H9 (cell line): ENCODE data around the gene RAD23B. TPM values are rescaled to one million over a fixed set of nuclear protein-coding genes. Genes with fewer than 3 reads are reported as not detected.
A peak's percentile ranks its signal among the peaks of the same experiment; 100 is the strongest.

Experiments used
- DNase-seq: peaks from one replicate; pipeline ENCODE4 v3.0.0-alpha.2; 2017
- H2AFZ ChIP-seq: one replicate; pipeline ENCODE4 v1.6.1; 2013; ENCODE audit warnings: mild to moderate bottlenecking, low read length, control low read depth, moderate library complexity
- H2AK5ac ChIP-seq: 2 replicates; pipeline ENCODE4 v1.6.1; 2013; ENCODE audit warnings: low read length, control low read depth, mixed read lengths; ENCODE audit not compliant: insufficient read length
- H2BK120ac ChIP-seq: one replicate; pipeline ENCODE4 v1.6.1; 2013; ENCODE audit warnings: low read depth, mild to moderate bottlenecking, low read length, control low read depth, inconsistent platforms; ENCODE audit not compliant: poor library complexity, severe bottlenecking
- H2BK12ac ChIP-seq: 2 replicates; pipeline ENCODE4 v1.6.1; 2013; ENCODE audit warnings: low read length, control low read depth, mixed read lengths, low read depth; ENCODE audit not compliant: insufficient read length
- H2BK15ac ChIP-seq: 2 replicates; pipeline ENCODE4 v1.6.1; 2013; ENCODE audit warnings: low read depth, low read length, control low read depth
- H2BK20ac ChIP-seq: one replicate; pipeline ENCODE4 v1.6.1; 2013; ENCODE audit warnings: low read depth, mild to moderate bottlenecking, low read length, control low read depth, inconsistent platforms; ENCODE audit not compliant: poor library complexity, severe bottlenecking
- H2BK5ac ChIP-seq: 2 replicates; pipeline ENCODE4 v1.6.1; 2013; ENCODE audit warnings: low read length, control low read depth, mixed read lengths; ENCODE audit not compliant: insufficient read length
- H3K14ac ChIP-seq: 2 replicates; pipeline ENCODE4 v1.6.1; 2013; ENCODE audit warnings: low read length, control low read depth; ENCODE audit not compliant: insufficient read depth
- H3K18ac ChIP-seq: 2 replicates; pipeline ENCODE4 v1.6.1; 2013; ENCODE audit warnings: low read depth, mild to moderate bottlenecking, mixed read lengths, low read length, control low read depth; ENCODE audit not compliant: insufficient read length
- H3K23ac ChIP-seq: 2 replicates; pipeline ENCODE4 v1.6.1; 2013; ENCODE audit warnings: low read length, control low read depth, mixed read lengths, low read depth; ENCODE audit not compliant: insufficient read length
- H3K23me2 ChIP-seq: 2 replicates; pipeline ENCODE4 v1.6.1; 2013; ENCODE audit warnings: low read depth, mild to moderate bottlenecking, mixed read lengths, low read length, control low read depth; ENCODE audit not compliant: insufficient read length, poor library complexity, severe bottlenecking
- H3K27ac ChIP-seq: 2 replicates; pipeline ENCODE4 v1.5.1; 2013; ENCODE audit warnings: low read length, control low read depth, mixed read lengths, low read depth; ENCODE audit not compliant: insufficient read length
- H3K27me3 ChIP-seq: 2 replicates; pipeline ENCODE4 v1.6.1; 2013; ENCODE audit warnings: low read length, control low read depth, inconsistent platforms; ENCODE audit not compliant: insufficient read depth
- H3K4ac ChIP-seq: 2 replicates; pipeline ENCODE4 v1.6.1; 2013; ENCODE audit warnings: low read depth, mild to moderate bottlenecking, control low read depth, inconsistent platforms, low read length, moderate library complexity
- H3K4me1 ChIP-seq: 2 replicates; pipeline ENCODE4 v1.6.1; 2013; ENCODE audit warnings: low read length, control low read depth, inconsistent platforms; ENCODE audit not compliant: insufficient read depth
- H3K4me2 ChIP-seq: 2 replicates; pipeline ENCODE4 v1.6.1; 2013; ENCODE audit warnings: low read length, control low read depth, mixed read lengths; ENCODE audit not compliant: insufficient read length, insufficient read depth
- H3K56ac ChIP-seq: 2 replicates; pipeline ENCODE4 v1.6.1; 2013; ENCODE audit warnings: low read depth, mild to moderate bottlenecking, mixed read lengths, low read length, control low read depth; ENCODE audit not compliant: insufficient read length
- H3K79me1 ChIP-seq: 2 replicates; pipeline ENCODE4 v1.6.1; 2013; ENCODE audit warnings: low read depth, mild to moderate bottlenecking, moderate library complexity, low read length, control low read depth, inconsistent platforms; ENCODE audit not compliant: insufficient read depth, poor library complexity, severe bottlenecking
- H3K79me2 ChIP-seq: 2 replicates; pipeline ENCODE4 v1.6.1; 2013; ENCODE audit warnings: low read length, control low read depth, inconsistent platforms; ENCODE audit not compliant: insufficient read depth
- H3K9ac ChIP-seq: 2 replicates; pipeline ENCODE4 v1.6.1; 2013; ENCODE audit warnings: low read length, control low read depth, mixed read lengths; ENCODE audit not compliant: insufficient read length; ENCODE audit errors: extremely low read depth
- H3K9me3 ChIP-seq: one replicate; pipeline ENCODE4 v1.6.1; 2013; ENCODE audit warnings: low read depth, low read length, inconsistent platforms; ENCODE audit not compliant: control insufficient read depth
- H3T11ph ChIP-seq: one replicate; pipeline ENCODE4 v1.6.1; 2013; ENCODE audit warnings: mild to moderate bottlenecking, low read length, control low read depth, inconsistent platforms
- H4K20me1 ChIP-seq: one replicate; pipeline ENCODE4 v1.6.1; 2013; ENCODE audit not compliant: control insufficient read depth, insufficient read length, insufficient read depth
- H4K5ac ChIP-seq: 2 replicates; pipeline ENCODE4 v1.6.1; 2013; ENCODE audit warnings: low read depth, mild to moderate bottlenecking, mixed read lengths, low read length, control low read depth; ENCODE audit not compliant: insufficient read length
- H4K8ac ChIP-seq: replicated peaks from 2 replicates; pipeline ENCODE4 v1.6.1; 2013; ENCODE audit warnings: low read length, control low read depth, mixed read lengths, low read depth; ENCODE audit not compliant: insufficient read length
- H4K91ac ChIP-seq: 2 replicates; pipeline ENCODE4 v1.6.1; 2013; ENCODE audit warnings: low read depth, mild to moderate bottlenecking, moderate library complexity, mixed read lengths, low read length, control low read depth; ENCODE audit not compliant: insufficient read length
- H3K27ac Mint-ChIP-seq, 3 experiments: 2 replicates in 2 of 3; 3 replicates in 1 of 3; pipeline ENCODE4 v1.8.0; 2020 to 2021; ENCODE audit warnings: mixed read lengths in 3 of 3, mild to moderate bottlenecking in 1 of 3, moderate library complexity in 1 of 3
- H3K27me3 Mint-ChIP-seq: 2 replicates; pipeline ENCODE4 v1.8.0; 2021; ENCODE audit warnings: low read depth, mild to moderate bottlenecking, moderate library complexity, mixed read lengths
- H3K36me3 Mint-ChIP-seq, 3 experiments: 2 replicates in 2 of 3; 3 replicates in 1 of 3; pipeline ENCODE4 v1.8.0; 2020 to 2021; ENCODE audit warnings: low read depth in 3 of 3, mixed read lengths in 3 of 3; ENCODE audit not compliant: insufficient read depth in 1 of 3
- H3K4me1 Mint-ChIP-seq, 2 experiments: 2 replicates each; pipeline ENCODE4 v1.8.0; 2020; ENCODE audit warnings: mixed read lengths in 2 of 2
- H3K4me3 Mint-ChIP-seq, 2 experiments: 2 replicates in 1 of 2; 3 replicates in 1 of 2; pipeline ENCODE4 v1.8.0; 2020 to 2021; ENCODE audit warnings: mild to moderate bottlenecking in 2 of 2, mixed read lengths in 2 of 2, moderate library complexity in 1 of 2
- H3K9me3 Mint-ChIP-seq, 2 experiments: 2 replicates in 1 of 2; 3 replicates in 1 of 2; pipeline ENCODE4 v1.8.0; 2020; ENCODE audit warnings: mild to moderate bottlenecking in 2 of 2, mixed read lengths in 2 of 2, moderate library complexity in 1 of 2
- WGBS: extraction: QIAGEN DNeasy Blood & Tissue Kit; methylation state at CpG from one replicate; pipeline ENCODE4 v1.1.7; 2013; ENCODE audit warnings: missing lambda C conversion rate, low lambda C conversion rate, mixed read lengths; ENCODE audit not compliant: insufficient read length; ENCODE audit errors: extremely low coverage; 5-methylcytosine and 5-hydroxymethylcytosine counted together
- total RNA-seq: library from RNA; stranded (reverse); gene quantifications from 2 replicates; pipeline ENCODE4 v1.2.1, GENCODE V29; 2021
- TF ChIP-seq, protein P1 (sequence below): fragments of 200-600 bp; sonication (generic); conservative IDR thresholded peaks from 3 replicates; pipeline ENCODE4 v1.8.0; 2021; ENCODE audit warnings: antibody characterized with exemption, mild to moderate bottlenecking

Gene RAD23B
- total RNA-seq, 1 experiment from 2014 or later = 154 TPM

DNA sequence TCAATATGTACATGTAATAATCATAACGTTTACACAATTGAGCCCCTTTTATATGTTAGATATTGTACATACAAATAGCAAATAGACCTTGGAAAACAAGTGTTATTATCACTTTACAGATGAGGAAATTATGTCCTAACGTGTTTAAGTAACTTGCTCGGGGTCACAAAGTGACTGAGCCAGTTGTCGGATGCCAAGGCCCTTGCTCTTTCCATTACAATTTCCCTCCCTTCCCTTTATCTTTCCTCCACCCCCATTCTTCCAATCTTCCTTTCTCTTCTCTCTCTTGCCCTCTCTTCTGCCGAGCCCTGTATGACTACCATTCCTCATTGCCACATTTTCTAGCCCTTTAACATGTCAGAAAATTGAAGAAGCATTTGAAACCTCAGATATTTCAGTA is 34.4 kb upstream of the RAD23B start:
- Histone ChIP-seq H4K91ac (no peak overlapping the region), H3K4me2 (no peak overlapping the region), H3K9ac (peak overlapping the region; percentile 3), H3K23ac (no peak overlapping the region), H4K8ac (no peak overlapping the region), H3K79me1 (no peaks in the 10 kb centered on the region), H2AK5ac (no peak overlapping the region), H2BK5ac (no peak overlapping the region), H3K27ac (peak overlapping the region; percentile 70), H3K56ac (no peak overlapping the region), H2BK12ac (no peak overlapping the region), H2AFZ (no peak overlapping the region), H3K23me2 (no peaks in the 10 kb centered on the region), H3K4ac (no peak overlapping the region), H4K20me1 (no peaks in the 10 kb centered on the region), H3K79me2 (no peaks in the 10 kb centered on the region), H3K14ac (no peak overlapping the region), H3K27me3 (no peaks in the 10 kb centered on the region), H4K5ac (no peak overlapping the region), H3K18ac (no peak overlapping the region), H2BK20ac (no peak overlapping the region), H2BK15ac (no peak overlapping the region), H3K9me3 (no peaks in the 10 kb centered on the region), H3K4me1 (peaks cover 7% of the 10 kb centered on the region; the same call in 1 of the 2 replicates), H2BK120ac (no peak overlapping the region), H3T11ph (peak overlapping the region; percentile 94)
- Mint-ChIP-seq H3K27me3 (no peaks in the 10 kb centered on the region), H3K4me1 (peaks cover 24 to 30% of the 10 kb centered on the region in 2 experiments), H3K27ac (peak overlapping the region; percentile 42 to 96 (median 85)), H3K9me3 (no peaks in the 10 kb centered on the region), H3K4me3 (peak overlapping the region in 1 of 2 experiments; percentile 16; a peak in 1 of 5 replicates), H3K36me3 (no peaks in the 10 kb centered on the region)
- DNase-seq = no peak
- TF ChIP-seq, protein P1, sequence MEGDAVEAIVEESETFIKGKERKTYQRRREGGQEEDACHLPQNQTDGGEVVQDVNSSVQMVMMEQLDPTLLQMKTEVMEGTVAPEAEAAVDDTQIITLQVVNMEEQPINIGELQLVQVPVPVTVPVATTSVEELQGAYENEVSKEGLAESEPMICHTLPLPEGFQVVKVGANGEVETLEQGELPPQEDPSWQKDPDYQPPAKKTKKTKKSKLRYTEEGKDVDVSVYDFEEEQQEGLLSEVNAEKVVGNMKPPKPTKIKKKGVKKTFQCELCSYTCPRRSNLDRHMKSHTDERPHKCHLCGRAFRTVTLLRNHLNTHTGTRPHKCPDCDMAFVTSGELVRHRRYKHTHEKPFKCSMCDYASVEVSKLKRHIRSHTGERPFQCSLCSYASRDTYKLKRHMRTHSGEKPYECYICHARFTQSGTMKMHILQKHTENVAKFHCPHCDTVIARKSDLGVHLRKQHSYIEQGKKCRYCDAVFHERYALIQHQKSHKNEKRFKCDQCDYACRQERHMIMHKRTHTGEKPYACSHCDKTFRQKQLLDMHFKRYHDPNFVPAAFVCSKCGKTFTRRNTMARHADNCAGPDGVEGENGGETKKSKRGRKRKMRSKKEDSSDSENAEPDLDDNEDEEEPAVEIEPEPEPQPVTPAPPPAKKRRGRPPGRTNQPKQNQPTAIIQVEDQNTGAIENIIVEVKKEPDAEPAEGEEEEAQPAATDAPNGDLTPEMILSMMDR = no peak
- WGBS = 100% methylated on average over 1 of the region's 5 CpGs
